ENCODE results near the gene LRRC47. TPM values are rescaled to one million over a fixed set of nuclear protein-coding genes. Genes with fewer than 3 reads are reported as not detected.

The LRRC47 gene
- total and polyA plus RNA-seq, 2 of the 8 experiments (the other 6 are each of a cell fraction or from before 2014, with no cell fraction given) = 38.3 to 82.4 TPM

DNA sequence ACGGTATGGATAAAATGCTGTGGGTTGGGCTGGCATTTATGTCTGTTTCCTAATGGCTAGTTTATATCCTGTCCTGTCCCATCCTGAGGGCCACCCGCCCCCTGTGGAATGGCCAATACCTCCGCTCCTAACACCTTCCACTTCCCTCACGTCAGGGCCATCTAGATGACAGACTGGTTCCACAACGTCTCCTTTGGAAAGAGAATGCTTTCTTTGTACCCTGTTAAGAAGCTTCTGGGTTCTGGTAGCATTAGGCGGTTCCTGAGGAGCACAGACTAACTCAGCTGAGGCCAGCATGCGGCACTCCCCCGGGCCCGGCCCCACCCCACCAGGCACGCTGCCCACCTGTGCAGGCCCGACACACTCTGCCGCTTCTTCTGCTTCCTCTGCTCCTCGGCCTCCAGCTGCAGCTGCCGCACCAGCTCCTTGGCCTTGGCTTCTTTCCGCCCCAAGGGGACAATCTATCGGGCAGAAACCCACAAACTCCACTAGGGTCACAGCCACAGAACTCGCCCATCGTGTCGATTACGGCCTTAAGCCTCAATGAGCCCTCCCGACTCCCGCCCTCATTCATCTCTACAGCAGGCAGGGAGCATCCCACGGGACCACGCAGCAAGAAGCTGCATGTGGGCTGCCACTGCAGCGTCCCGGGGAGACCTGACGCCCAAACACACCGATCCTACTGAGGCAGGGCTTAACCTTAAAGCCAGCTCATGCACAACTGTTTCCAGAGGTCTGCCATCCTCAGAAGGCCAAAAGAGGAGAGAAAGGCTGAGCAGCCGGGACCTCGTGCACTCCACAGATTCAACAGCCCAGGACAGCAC lies 12.4 kb downstream of the LRRC47 start:
- H4K20me1 ChIP-seq (replicated peaks in 1 of 2; ENCODE audit: control insufficient read depth in 1 of 2, insufficient read depth in 2 of 2, low read length in 2 of 2) = peaks cover 10 to 25% of the 10 kb centered on the region in 2 experiments
- no peak overlapping the region for H3K23ac ChIP-seq (ENCODE audit: insufficient read length)
- no peak overlapping the region for H2BK120ac ChIP-seq (replicated peaks; ENCODE audit: low read depth, low read length)
- H3K27me3 ChIP-seq (replicated peaks in 1 of 4; ENCODE audit: control insufficient read depth in 3 of 4, extremely low read depth in 1 of 4, insufficient read depth in 3 of 4, low read length in 3 of 4) = no peaks in the 10 kb centered on the region; a peak in 1 of 7 replicates
- H4K8ac ChIP-seq (ENCODE audit: extremely low read depth, insufficient read depth, low read length) = no peak overlapping the region
- TF ChIP-seq POU5F1 (IDR thresholded peaks at IDR 0.05; ENCODE audit: low read depth, low read length) (no peak), NRF1 (IDR thresholded peaks at IDR 0.05; ENCODE audit: low read depth, low read length) (no peak), SP1 (IDR thresholded peaks at IDR 0.05; ENCODE audit: low read depth, low read length) (no peak)
- no peak overlapping the region for H2BK5ac ChIP-seq (ENCODE audit: low read depth, low read length)
- FAIRE-seq (no peak), DNase-seq (ENCODE audit: low read depth in 1 of 2, low spot score in 2 of 2) (no peak)
- 94% methylated on average over 30 of the region's 30 CpGs; no CpG with 5 or more reads in 1 of the 2 experiments for WGBS, 2 experiments (ENCODE audit: extremely low coverage in 1 of 2, insufficient coverage in 1 of 2, insufficient read length in 1 of 2, insufficient replicate concordance in 2 of 2, low coverage in 1 of 2, low lambda C conversion rate in 2 of 2, missing lambda C conversion rate in 1 of 2)
- no peak overlapping the region for H3K4me3 ChIP-seq (ENCODE audit: extremely low read depth in 1 of 4, insufficient read depth in 2 of 4, low read depth in 3 of 4, low read length in 4 of 4)
- no peak overlapping the region for H3K9ac ChIP-seq (replicated peaks in 1 of 4; ENCODE audit: extremely low read depth in 1 of 4, low read depth in 3 of 4, low read length in 3 of 4)
- no peak overlapping the region for H2BK15ac ChIP-seq (ENCODE audit: low read length)
- no peak overlapping the region for H2BK20ac ChIP-seq (ENCODE audit: low read length)
- H3K4me1 ChIP-seq (replicated peaks in 1 of 4; ENCODE audit: control insufficient read depth in 3 of 4, insufficient read depth in 4 of 4, low read length in 3 of 4) = no peaks in the 10 kb centered on the region; a peak in 2 of 7 replicates
- no peak overlapping the region for H2BK12ac ChIP-seq (ENCODE audit: low read depth, low read length)
- peaks cover 14% of the 10 kb centered on the region; the same call in 1 of the 2 replicates for H3K79me1 ChIP-seq (ENCODE audit: low read depth, low read length)
- H3K14ac ChIP-seq (ENCODE audit: insufficient read length) = no peak overlapping the region
- H3K4me2 ChIP-seq (ENCODE audit: insufficient read depth in 1 of 2, low read depth in 2 of 2, low read length in 2 of 2) = no peak overlapping the region
- no peak overlapping the region for H2AK5ac ChIP-seq (ENCODE audit: low read depth, low read length)
- no peak overlapping the region for H3K18ac ChIP-seq (ENCODE audit: extremely low read depth, low read length)
- H2AFZ ChIP-seq (ENCODE audit: low read length) = no peak overlapping the region
- no peaks in the 10 kb centered on the region for H3K23me2 ChIP-seq (ENCODE audit: low read depth, low read length)
- POLR2A ChIA-PET (ENCODE audit: partially characterized antibody) = interaction anchor here (0.9 to 2.3 kb wide), 3 partner anchors 9 to 70 kb away, joined by 3 to 11 read pairs (median 3); no protein-coding TSS in a partner anchor
- H4K5ac ChIP-seq (ENCODE audit: insufficient read length, low read depth, low read length) = no peak overlapping the region
- H3K4ac ChIP-seq (replicated peaks; ENCODE audit: insufficient read length, low read depth, low read length) = no peak overlapping the region
- CTCF ChIA-PET (ENCODE audit: partially characterized antibody) = interaction anchor here (0.6 to 5.7 kb wide), 8 partner anchors 7 to 331 kb away, joined by 3 to 40 read pairs (median 20); partner anchors contain the start of gene LRRC47
- H3K27ac ChIP-seq (ENCODE audit: low read depth, low read length) = no peak overlapping the region
- H3K79me2 ChIP-seq (ENCODE audit: control insufficient read depth in 1 of 2, insufficient read depth in 2 of 2, low read length in 2 of 2) = peaks cover 0 to 19% of the 10 kb centered on the region in 2 experiments; a peak in 2 of 4 replicates
- H3K56ac ChIP-seq (replicated peaks; ENCODE audit: insufficient read length, low read depth, low read length) = no peak overlapping the region
- peaks cover 33 to 68% (median 60%) of the 10 kb centered on the region in 4 experiments for H3K36me3 ChIP-seq (ENCODE audit: control insufficient read depth in 2 of 4, insufficient read depth in 4 of 4, low read length in 3 of 4)
- no peak overlapping the region for H4K91ac ChIP-seq (replicated peaks; ENCODE audit: insufficient read length, low read length)
- no peaks in the 10 kb centered on the region for H3K9me3 ChIP-seq (ENCODE audit: insufficient read depth in 2 of 2, low read depth in 1 of 2, low read length in 1 of 2)

Data from H1 (cell line).